Stimulated activated memory B cell treated with anti-CD40 and anti-IgM and Interleukin-4, amounts not matched to agents 10 μg/mL and 1 μg/mL and 100 μg/mL, for 72 hours (primary cell): ENCODE measurements around the gene MROH9.

Experiments used
- ATAC-seq: fragments of 150-1000 bp; cut with Tn5 transposase; 2 replicates; pipeline ENCODE4 v1.10.0; 2021
- H3K27ac Mint-ChIP-seq: one replicate; pipeline ENCODE4 v1.8.0; 2022; ENCODE audit warnings: mild to moderate bottlenecking, mixed read lengths
- H3K27me3 Mint-ChIP-seq: one replicate; pipeline ENCODE4 v1.8.0; 2022; ENCODE audit warnings: mixed read lengths
- H3K36me3 Mint-ChIP-seq: one replicate; pipeline ENCODE4 v1.8.0; 2022; ENCODE audit warnings: mixed read lengths
- H3K4me1 Mint-ChIP-seq: one replicate; pipeline ENCODE4 v1.8.0; 2022; ENCODE audit warnings: mixed read lengths
- H3K4me3 Mint-ChIP-seq: one replicate; pipeline ENCODE4 v1.8.0; 2022; ENCODE audit warnings: mild to moderate bottlenecking, moderate library complexity, mixed read lengths
- H3K9me3 Mint-ChIP-seq: one replicate; pipeline ENCODE4 v1.8.0; 2022; ENCODE audit warnings: mixed read lengths

MROH9 gene

GRCh38 chr1:171017426-171017825 lies 82.1 kb downstream of the MROH9 start:
- Mint-ChIP-seq H3K4me1 (no peaks in the 10 kb centered on the region), H3K27ac (no peak overlapping the region), H3K4me3 (no peak overlapping the region), H3K9me3 (peaks cover 14% of the 10 kb centered on the region), H3K27me3 (peaks cover 24% of the 10 kb centered on the region), H3K36me3 (no peaks in the 10 kb centered on the region)
- no peak for ATAC-seq

- H3K36me3 Mint-ChIP-seq: no peaks in the 10 kb centered on the region
- no peak overlapping the region for H3K27ac Mint-ChIP-seq
- ATAC-seq: no peak
- H3K27me3 Mint-ChIP-seq: peaks cover 7% of the 10 kb centered on the region
- no peaks in the 10 kb centered on the region for H3K4me1 Mint-ChIP-seq
- peaks cover 12% of the 10 kb centered on the region for H3K9me3 Mint-ChIP-seq
- H3K4me3 Mint-ChIP-seq: no peak overlapping the region
These were observed 84.6 kb downstream of the MROH9 start for GRCh38 chr1:171019971-171020370.

- H3K4me1 Mint-ChIP-seq: no peaks in the 10 kb centered on the region
- no peak overlapping the region for H3K27ac Mint-ChIP-seq
- H3K9me3 Mint-ChIP-seq: peaks cover 6% of the 10 kb centered on the region
- no peaks in the 10 kb centered on the region for H3K36me3 Mint-ChIP-seq
- H3K27me3 Mint-ChIP-seq: peaks cover 22% of the 10 kb centered on the region
- ATAC-seq: no peak
- no peak overlapping the region for H3K4me3 Mint-ChIP-seq
These were observed 97.7 kb downstream of the MROH9 start for GRCh38 chr1:171032822-171033702.

- Mint-ChIP-seq H3K36me3 (no peaks in the 10 kb centered on the region), H3K27ac (no peak overlapping the region), H3K27me3 (peaks cover 2% of the 10 kb centered on the region), H3K4me1 (no peaks in the 10 kb centered on the region), H3K9me3 (peaks cover 4% of the 10 kb centered on the region), H3K4me3 (no peak overlapping the region)
- ATAC-seq: no peak
These were observed 102.3 kb downstream of the MROH9 start for GRCh38 chr1:171037626-171038025.

- Mint-ChIP-seq H3K9me3 (peaks cover 7% of the 10 kb centered on the region), H3K36me3 (no peaks in the 10 kb centered on the region), H3K27ac (no peak overlapping the region), H3K27me3 (no peaks in the 10 kb centered on the region), H3K4me3 (no peak overlapping the region), H3K4me1 (no peaks in the 10 kb centered on the region)
- no peak for ATAC-seq
These were observed 103.0 kb downstream of the MROH9 start for GRCh38 chr1:171038284-171038683.

- H3K4me1 Mint-ChIP-seq: no peaks in the 10 kb centered on the region
- ATAC-seq: no peak
These were observed 112.7 kb downstream of the MROH9 start for GRCh38 chr1:171048014-171048413.

GRCh38 chr1:171052977-171053376 lies 117.6 kb downstream of the MROH9 start:
- Mint-ChIP-seq H3K4me1 (no peaks in the 10 kb centered on the region), H3K36me3 (no peaks in the 10 kb centered on the region), H3K4me3 (no peak overlapping the region), H3K27me3 (no peaks in the 10 kb centered on the region), H3K9me3 (peaks cover 5% of the 10 kb centered on the region), H3K27ac (no peak overlapping the region)
- ATAC-seq: no peak

More at GRCh38 chr1:171048014-171048413, 112.7 kb downstream of the MROH9 start:
- Mint-ChIP-seq H3K36me3 (no peaks in the 10 kb centered on the region), H3K27me3 (no peaks in the 10 kb centered on the region), H3K4me3 (no peak overlapping the region), H3K27ac (no peak overlapping the region), H3K9me3 (peaks cover 29% of the 10 kb centered on the region)

- Mint-ChIP-seq H3K36me3 (no peaks in the 10 kb centered on the region), H3K27me3 (no peaks in the 10 kb centered on the region), H3K27ac (no peak overlapping the region), H3K4me3 (no peak overlapping the region), H3K9me3 (peaks cover 2% of the 10 kb centered on the region), H3K4me1 (no peaks in the 10 kb centered on the region)
- ATAC-seq: no peak
These were observed 120.8 kb downstream of the MROH9 start for GRCh38 chr1:171055966-171056643.

GRCh38 chr1:171061425-171062143 lies 126.2 kb downstream of the MROH9 start:
- no peaks in the 10 kb centered on the region for H3K9me3 Mint-ChIP-seq
- no peak overlapping the region for H3K4me3 Mint-ChIP-seq
- no peaks in the 10 kb centered on the region for H3K36me3 Mint-ChIP-seq
- H3K4me1 Mint-ChIP-seq: no peaks in the 10 kb centered on the region
- H3K27ac Mint-ChIP-seq: no peak overlapping the region
- no peak for ATAC-seq
- no peaks in the 10 kb centered on the region for H3K27me3 Mint-ChIP-seq

- Mint-ChIP-seq H3K4me1 (no peaks in the 10 kb centered on the region), H3K27me3 (no peaks in the 10 kb centered on the region), H3K36me3 (no peaks in the 10 kb centered on the region), H3K4me3 (no peak overlapping the region), H3K27ac (no peak overlapping the region), H3K9me3 (no peaks in the 10 kb centered on the region)
- ATAC-seq: no peak
These were observed 127.6 kb downstream of the MROH9 start for GRCh38 chr1:171062902-171063301.

GRCh38 chr1:171075041-171075440 lies 139.7 kb downstream of the MROH9 start:
- H3K4me1 Mint-ChIP-seq: no peaks in the 10 kb centered on the region
- H3K27ac Mint-ChIP-seq: no peak overlapping the region
- ATAC-seq: no peak
- no peak overlapping the region for H3K4me3 Mint-ChIP-seq
- H3K36me3 Mint-ChIP-seq: no peaks in the 10 kb centered on the region
- no peaks in the 10 kb centered on the region for H3K27me3 Mint-ChIP-seq
- H3K9me3 Mint-ChIP-seq: no peaks in the 10 kb centered on the region

- no peaks in the 10 kb centered on the region for H3K4me1 Mint-ChIP-seq
- H3K36me3 Mint-ChIP-seq: no peaks in the 10 kb centered on the region
- no peaks in the 10 kb centered on the region for H3K9me3 Mint-ChIP-seq
- H3K27me3 Mint-ChIP-seq: no peaks in the 10 kb centered on the region
- H3K27ac Mint-ChIP-seq: no peak overlapping the region
- H3K4me3 Mint-ChIP-seq: no peak overlapping the region
- ATAC-seq: no peak
These were observed 146.0 kb downstream of the MROH9 start for GRCh38 chr1:171081314-171081753.

- H3K9me3 Mint-ChIP-seq: no peaks in the 10 kb centered on the region
- no peak overlapping the region for H3K27ac Mint-ChIP-seq
- no peaks in the 10 kb centered on the region for H3K27me3 Mint-ChIP-seq
- H3K4me1 Mint-ChIP-seq: no peaks in the 10 kb centered on the region
- ATAC-seq: peak; percentile 8
- H3K4me3 Mint-ChIP-seq: no peak overlapping the region
- no peaks in the 10 kb centered on the region for H3K36me3 Mint-ChIP-seq
These were observed 146.4 kb downstream of the MROH9 start for GRCh38 chr1:171081763-171082201.

- no peak for ATAC-seq
- Mint-ChIP-seq H3K27ac (no peak overlapping the region), H3K4me1 (no peaks in the 10 kb centered on the region), H3K27me3 (no peaks in the 10 kb centered on the region), H3K9me3 (no peaks in the 10 kb centered on the region), H3K4me3 (no peak overlapping the region), H3K36me3 (no peaks in the 10 kb centered on the region)
These were observed 147.3 kb downstream of the MROH9 start for GRCh38 chr1:171082606-171083005.

GRCh38 chr1:171083222-171083621 lies 147.9 kb downstream of the MROH9 start:
- Mint-ChIP-seq H3K9me3 (no peaks in the 10 kb centered on the region), H3K4me3 (no peak overlapping the region), H3K27me3 (no peaks in the 10 kb centered on the region), H3K36me3 (no peaks in the 10 kb centered on the region), H3K4me1 (no peaks in the 10 kb centered on the region), H3K27ac (no peak overlapping the region)
- no peak for ATAC-seq
